Choroid plexus epithelial cell (primary cell): ENCODE measurements around the gene SLC44A1.

Source experiments
- DNase-seq: peaks from one replicate; pipeline ENCODE4 v3.0.0-alpha.2; 2010; ENCODE audit warnings: low read depth
- H3K4me3 ChIP-seq: 2 replicates; pipeline ENCODE4 v1.5.1; 2011; ENCODE audit warnings: low read depth, mild to moderate bottlenecking, control low read depth, low read length, moderate library complexity
- TF ChIP-seq, protein P1 (sequence below): conservative IDR thresholded peaks from 2 replicates; pipeline ENCODE4 v1.5.1; 2011; ENCODE audit warnings: low read depth, mild to moderate bottlenecking, control low read depth, inconsistent platforms, low read length, moderate library complexity

The SLC44A1 gene

GRCh38 chr9:105437704-105438103, 193.3 kb downstream of the SLC44A1 start:
- no peak for DNase-seq
- TF ChIP-seq, protein P1, sequence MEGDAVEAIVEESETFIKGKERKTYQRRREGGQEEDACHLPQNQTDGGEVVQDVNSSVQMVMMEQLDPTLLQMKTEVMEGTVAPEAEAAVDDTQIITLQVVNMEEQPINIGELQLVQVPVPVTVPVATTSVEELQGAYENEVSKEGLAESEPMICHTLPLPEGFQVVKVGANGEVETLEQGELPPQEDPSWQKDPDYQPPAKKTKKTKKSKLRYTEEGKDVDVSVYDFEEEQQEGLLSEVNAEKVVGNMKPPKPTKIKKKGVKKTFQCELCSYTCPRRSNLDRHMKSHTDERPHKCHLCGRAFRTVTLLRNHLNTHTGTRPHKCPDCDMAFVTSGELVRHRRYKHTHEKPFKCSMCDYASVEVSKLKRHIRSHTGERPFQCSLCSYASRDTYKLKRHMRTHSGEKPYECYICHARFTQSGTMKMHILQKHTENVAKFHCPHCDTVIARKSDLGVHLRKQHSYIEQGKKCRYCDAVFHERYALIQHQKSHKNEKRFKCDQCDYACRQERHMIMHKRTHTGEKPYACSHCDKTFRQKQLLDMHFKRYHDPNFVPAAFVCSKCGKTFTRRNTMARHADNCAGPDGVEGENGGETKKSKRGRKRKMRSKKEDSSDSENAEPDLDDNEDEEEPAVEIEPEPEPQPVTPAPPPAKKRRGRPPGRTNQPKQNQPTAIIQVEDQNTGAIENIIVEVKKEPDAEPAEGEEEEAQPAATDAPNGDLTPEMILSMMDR, result no peak
- no peak overlapping the region for H3K4me3 ChIP-seq

DNA sequence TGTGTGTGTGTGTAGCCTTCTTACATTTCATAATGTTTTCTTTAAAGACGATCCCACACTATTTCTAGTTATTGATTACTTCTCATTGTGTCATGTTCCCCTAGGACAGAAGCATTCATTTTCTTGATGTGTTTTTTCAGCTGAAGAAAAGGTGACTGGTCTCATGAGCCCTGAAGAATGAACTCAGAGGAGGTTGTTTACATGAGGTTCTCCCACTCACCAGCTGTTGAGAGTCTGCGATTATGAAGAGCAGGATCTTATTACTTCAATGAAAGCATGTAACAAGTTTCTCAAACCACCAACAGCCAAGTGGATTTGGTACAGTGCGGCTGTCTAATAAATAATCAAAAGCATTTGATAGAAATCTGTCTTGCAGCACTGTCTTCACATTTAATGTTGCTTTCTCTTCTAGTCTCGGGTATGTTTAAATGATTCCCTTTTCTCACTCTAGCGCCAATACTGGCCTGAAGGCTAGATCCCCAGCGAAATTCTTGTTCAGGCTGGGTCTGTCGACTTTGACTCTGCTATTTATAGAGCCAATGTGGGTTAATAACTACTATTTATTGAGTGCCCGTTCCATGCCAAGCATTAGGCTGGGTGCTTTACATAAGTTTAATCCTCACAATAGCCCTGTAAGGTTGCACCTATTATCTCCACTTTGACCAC, 193.8 kb downstream of the SLC44A1 start:
- H3K4me3 ChIP-seq, result no peak overlapping the region
- peak; percentile 94 for DNase-seq
- TF ChIP-seq, protein P1, result no peak

- peak; percentile 76 for DNase-seq
Observed at GRCh38 chr9:105439428-105439827, 195.0 kb downstream of the SLC44A1 start.

DNA sequence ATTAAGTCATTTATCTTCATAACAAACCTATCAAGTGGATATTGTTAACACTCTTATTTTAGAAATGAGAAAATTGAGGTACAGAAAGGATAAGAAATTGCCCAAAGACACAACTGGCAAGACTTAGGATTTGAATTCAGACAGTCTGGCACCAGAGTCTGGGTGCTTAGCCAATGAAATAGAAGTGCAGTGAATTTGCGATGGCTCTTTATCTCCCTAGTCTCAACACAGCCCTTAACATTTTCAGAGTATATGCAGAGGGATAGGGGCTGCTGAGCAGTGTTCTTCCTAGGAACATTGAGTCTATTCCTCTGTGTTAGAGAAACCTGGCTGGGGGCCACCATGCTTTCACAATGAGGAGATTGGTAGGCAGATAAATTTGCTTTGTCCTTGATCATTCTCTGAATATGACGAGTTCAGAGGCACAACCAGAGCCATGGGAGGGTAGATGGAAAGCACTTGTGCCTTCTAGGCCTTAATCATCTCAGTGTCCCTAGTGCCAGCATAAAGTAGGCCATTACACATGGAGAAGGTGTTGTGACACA, 197.2 kb downstream of the SLC44A1 start:
- DNase-seq, result no peak
- no peak overlapping the region for H3K4me3 ChIP-seq
- TF ChIP-seq, protein P1, result no peak

More at GRCh38 chr9:105439428-105439827, 195.0 kb downstream of the SLC44A1 start:
- TF ChIP-seq, protein P1, result no peak
- no peak overlapping the region for H3K4me3 ChIP-seq

DNA sequence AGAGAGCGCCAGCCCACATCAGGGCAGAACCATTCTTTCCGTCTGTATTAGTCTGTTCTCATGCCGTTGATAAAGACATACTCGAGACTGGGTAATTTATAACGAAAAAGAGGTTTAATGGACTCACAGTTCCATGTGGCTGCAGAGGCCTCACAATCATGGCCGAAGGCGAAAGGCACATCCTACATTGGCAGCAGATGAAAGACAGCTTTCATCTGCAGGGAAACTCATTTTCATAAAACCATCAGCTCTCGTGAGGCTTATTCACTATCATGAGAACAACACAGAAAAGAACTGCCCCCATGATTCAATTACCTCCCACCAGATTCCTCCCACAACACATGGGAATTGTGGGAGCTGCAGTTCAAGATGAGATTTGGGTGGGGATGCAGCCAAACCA, 198.7 kb downstream of the SLC44A1 start:
- TF ChIP-seq, protein P1, result no peak
- H3K4me3 ChIP-seq, result no peak overlapping the region
- no peak for DNase-seq

DNA sequence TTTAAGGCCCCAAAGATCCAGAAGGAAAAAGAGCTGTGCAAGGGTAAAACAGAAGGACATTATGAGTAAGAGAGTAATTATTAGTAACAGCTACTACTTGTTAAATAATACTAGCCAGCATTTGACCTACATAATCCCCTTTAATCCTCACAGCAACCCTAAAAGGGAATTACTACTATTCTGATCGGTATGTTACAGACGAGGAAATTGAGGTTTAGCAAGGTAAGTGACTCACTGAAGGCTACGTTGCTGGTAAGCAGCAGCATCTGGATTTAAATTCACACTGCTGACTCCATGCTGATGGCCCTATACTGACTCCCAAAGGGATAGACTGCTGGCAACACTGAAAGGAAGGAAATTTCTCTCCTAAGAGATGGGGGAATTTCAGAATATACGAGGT, 199.7 kb downstream of the SLC44A1 start:
- DNase-seq, result peak; percentile 56
- TF ChIP-seq, protein P1, result no peak
- H3K4me3 ChIP-seq, result no peak overlapping the region

- TF ChIP-seq, protein P1, result no peak
- no peak overlapping the region for H3K4me3 ChIP-seq
- DNase-seq, result no peak
Observed at GRCh38 chr9:105445203-105445881, 200.9 kb downstream of the SLC44A1 start.
